GM12878 (cell line): Measurements from ENCODE around the gene GPAT2. TPM values are rescaled to one million over a fixed set of nuclear protein-coding genes. Genes with fewer than 3 reads are reported as not detected.

Experiments
- ATAC-seq: fragments of 200-7000 bp; cut with Tn5 transposase; 3 replicates; pipeline ENCODE4 v1.9.1; 2020; ENCODE audit warnings: mild to moderate bottlenecking, moderate library complexity
- BruUV-seq: library from RNA; stranded (reverse); fragments of 400-500 nt; replicated peaks from 2 replicates; lab custom pipeline; 2021; lab: Mats Ljungman, UMichigan
- CTCF ChIA-PET: fragments of 300-600 bp; sonication (Branson Sonifier 250); formaldehyde crosslinking; extraction: SDS; loops from one replicate; lab custom pipeline; 2021; ENCODE audit warnings: inconsistent platforms; lab: Yijun Ruan, JAX
- POLR2A ChIA-PET: fragments of 350-600 bp; formaldehyde crosslinking; extraction: SDS; loops from one replicate; lab custom pipeline; 2021; ENCODE audit warnings: inconsistent platforms; lab: Charles Lee
- RAD21 ChIA-PET: fragments of 300-600 bp; sonication (Branson Sonifier 250); formaldehyde crosslinking; loops from one replicate; lab custom pipeline; 2023; ENCODE audit warnings: antibody characterized with exemption; ENCODE audit not compliant: unreplicated experiment; lab: Charles Lee
- SMC1A ChIA-PET: fragments of 300-600 bp; sonication (Branson Sonifier 250); formaldehyde crosslinking; loops from one replicate; lab custom pipeline; 2023; ENCODE audit not compliant: unreplicated experiment, uncharacterized antibody; lab: Charles Lee
- DNase-seq: peaks from one replicate; pipeline ENCODE4 v3.0.0-alpha.2; 2011; ENCODE audit warnings: low read depth, low spot score
- FAIRE-seq: peaks from 3 replicates; lab custom pipeline; 2011; peaks lifted over from hg19 to GRCh38; lab: Jason Lieb, UNC
- H2AFZ ChIP-seq: 2 replicates; pipeline ENCODE4 v1.6.0; 2011; ENCODE audit warnings: low read depth, low read length, control low read depth; ENCODE audit not compliant: control insufficient read depth
- H3K27ac ChIP-seq: 2 replicates; pipeline ENCODE4 v1.5.1; 2011; ENCODE audit warnings: control low read depth; ENCODE audit not compliant: control insufficient read depth, insufficient read depth
- H3K27me3 ChIP-seq, 2 experiments: replicated peaks in 1 of 2; 2 replicates each; pipeline versions ENCODE4 v1.6.0 to v1.6.1; 2011; ENCODE audit warnings: low read length in 1 of 2; ENCODE audit not compliant: control insufficient read depth in 2 of 2, insufficient read depth in 2 of 2
- H3K36me3 ChIP-seq, 2 experiments: 2 replicates each; pipeline ENCODE4 v1.5.1; 2011; ENCODE audit warnings: low read length in 1 of 2; ENCODE audit not compliant: control insufficient read depth in 2 of 2, insufficient read depth in 2 of 2
- H3K4me1 ChIP-seq: 2 replicates; pipeline ENCODE4 v1.6.1; 2011; ENCODE audit warnings: mild to moderate bottlenecking, low read length, moderate library complexity, mixed read lengths; ENCODE audit not compliant: control insufficient read depth, insufficient read depth
- H3K4me2 ChIP-seq: 2 replicates; pipeline ENCODE4 v1.6.0; 2011; ENCODE audit warnings: control low read depth; ENCODE audit not compliant: control insufficient read depth, insufficient read depth
- H3K4me3 ChIP-seq: fragments of 200-600 bp; sonication (generic); 2 replicates; pipeline ENCODE4 v1.5.1; 2016
- H3K79me2 ChIP-seq: 2 replicates; pipeline ENCODE4 v1.6.0; 2011; ENCODE audit warnings: low read length; ENCODE audit not compliant: control insufficient read depth, insufficient read depth
- H3K9ac ChIP-seq: 2 replicates; pipeline ENCODE4 v1.8.0; 2011; ENCODE audit warnings: low read length, control low read depth, mixed read lengths; ENCODE audit not compliant: control insufficient read depth, insufficient read depth
- H3K9me3 ChIP-seq: replicated peaks from 3 replicates; pipeline ENCODE4 v1.5.1; 2011; ENCODE audit warnings: mild to moderate bottlenecking, low read length; ENCODE audit not compliant: control insufficient read depth, insufficient read depth
- H4K20me1 ChIP-seq: 2 replicates; pipeline ENCODE4 v1.6.0; 2011; ENCODE audit not compliant: control insufficient read depth, insufficient read depth
- CHD4 ChIP-seq: fragments of 200-600 bp; sonication (generic); IDR thresholded peaks from 2 replicates; pipeline ENCODE4 v1.6.1; 2016; ENCODE audit warnings: mild to moderate bottlenecking
- FOXK2 ChIP-seq: fragments of 450-650 bp; IDR thresholded peaks from 2 replicates; pipeline ENCODE4 v1.6.1; 2017; ENCODE audit warnings: mild to moderate bottlenecking, moderate library complexity
- GABPA ChIP-seq: IDR thresholded peaks from 2 replicates; pipeline ENCODE4 v1.6.1; 2014; ENCODE audit warnings: antibody characterized with exemption, low read depth, mild to moderate bottlenecking, inconsistent platforms
- NFYA ChIP-seq: IDR thresholded peaks from 2 replicates; pipeline ENCODE4 v1.6.1; 2011; ENCODE audit warnings: low read depth, mild to moderate bottlenecking, low read length, improper control_type of control experiment, borderline replicate concordance
- POLR2A ChIP-seq: IDR thresholded peaks from 2 replicates; pipeline ENCODE4 v1.6.1; 2011; ENCODE audit warnings: low read depth, mild to moderate bottlenecking, low read length
- RUNX3 ChIP-seq: IDR thresholded peaks from 2 replicates; pipeline ENCODE4 v1.6.1; 2012; ENCODE audit warnings: low read length, inconsistent platforms
- SRF ChIP-seq, 2 experiments: IDR thresholded peaks; 2 replicates each; pipeline ENCODE4 v1.6.1; 2011; ENCODE audit warnings: low read depth in 2 of 2, low read length in 2 of 2, mild to moderate bottlenecking in 1 of 2, moderate library complexity in 1 of 2
- ZBTB4 ChIP-seq: fragments of 450-650 bp; formaldehyde crosslinking; IDR thresholded peaks from 2 replicates; pipeline ENCODE4 v1.4.0; 2022; ENCODE audit warnings: mild to moderate bottlenecking, moderate library complexity
- ZNF24 ChIP-seq: fragments of 450-650 bp; IDR thresholded peaks from 2 replicates; pipeline ENCODE4 v1.6.1; 2017; ENCODE audit warnings: antibody characterized with exemption, mild to moderate bottlenecking
- WGBS: methylation state at CpG from one replicate; pipeline ENCODE4 v1.1.6; 2016; ENCODE audit warnings: low lambda C conversion rate; ENCODE audit not compliant: insufficient replicate concordance, insufficient coverage; ENCODE audit errors: missing lambda C conversion rate; 5-methylcytosine and 5-hydroxymethylcytosine counted together
- in situ Hi-C: fragments of 300-500 bp; cut with MboI; formaldehyde crosslinking; loops from 9 replicates; pipeline ENCODE4 v1.14.3; 2018; ENCODE audit warnings: mixed read lengths
- intact Hi-C: fragments of 100-400 bp; cut with micrococcal nuclease; formaldehyde crosslinking; loops from one replicate; pipeline ENCODE4 v1.14.2; 2022; ENCODE audit not compliant: unreplicated experiment
- polyA plus RNA-seq, 11 experiments: library from polyadenylated mRNA; depleted of rRNA in 4 of 11; unstranded in 6 of 11; stranded (reverse) in 5 of 11; fragments of >200 nt; fragmentation: Nextera tagmentation in 4 of 11; fragmentation: Illumina TruSeq in 1 of 11; extraction: Ambion mirVana in 4 of 11; extraction: Trizol in 1 of 11; gene quantifications; 1 replicate in 1 of 11; 2 replicates in 10 of 11; pipeline versions ENCODE4 v1.2.1 to v1.2.3, GENCODE V29; 2011 to 2016; ENCODE audit warnings: inconsistent platforms in 2 of 11, missing spikeins in 2 of 11, low read depth in 1 of 11
- total RNA-seq, 4 experiments: library from RNA; depleted of rRNA in 3 of 4; stranded (reverse); fragments of >200 nt in 3 of 4; fragmentation: Illumina TruSeq in 1 of 4; extraction: Trizol in 1 of 4; gene quantifications; 2 replicates each; pipeline versions ENCODE4 v1.2.1 to v1.2.3, GENCODE V29; 2013 to 2021
- TF ChIP-seq, protein P1 (sequence below): IDR thresholded peaks from 2 replicates; pipeline ENCODE4 v1.6.1; 2012; ENCODE audit warnings: low read depth, low read length, improper control_type of control experiment

Gene GPAT2
- total and polyA plus RNA-seq, 10 of the 15 experiments (the other 5 are each of a cell fraction or from before 2014, with no cell fraction given) = 0.04 to 0.05 TPM; not detected in 8

DNA sequence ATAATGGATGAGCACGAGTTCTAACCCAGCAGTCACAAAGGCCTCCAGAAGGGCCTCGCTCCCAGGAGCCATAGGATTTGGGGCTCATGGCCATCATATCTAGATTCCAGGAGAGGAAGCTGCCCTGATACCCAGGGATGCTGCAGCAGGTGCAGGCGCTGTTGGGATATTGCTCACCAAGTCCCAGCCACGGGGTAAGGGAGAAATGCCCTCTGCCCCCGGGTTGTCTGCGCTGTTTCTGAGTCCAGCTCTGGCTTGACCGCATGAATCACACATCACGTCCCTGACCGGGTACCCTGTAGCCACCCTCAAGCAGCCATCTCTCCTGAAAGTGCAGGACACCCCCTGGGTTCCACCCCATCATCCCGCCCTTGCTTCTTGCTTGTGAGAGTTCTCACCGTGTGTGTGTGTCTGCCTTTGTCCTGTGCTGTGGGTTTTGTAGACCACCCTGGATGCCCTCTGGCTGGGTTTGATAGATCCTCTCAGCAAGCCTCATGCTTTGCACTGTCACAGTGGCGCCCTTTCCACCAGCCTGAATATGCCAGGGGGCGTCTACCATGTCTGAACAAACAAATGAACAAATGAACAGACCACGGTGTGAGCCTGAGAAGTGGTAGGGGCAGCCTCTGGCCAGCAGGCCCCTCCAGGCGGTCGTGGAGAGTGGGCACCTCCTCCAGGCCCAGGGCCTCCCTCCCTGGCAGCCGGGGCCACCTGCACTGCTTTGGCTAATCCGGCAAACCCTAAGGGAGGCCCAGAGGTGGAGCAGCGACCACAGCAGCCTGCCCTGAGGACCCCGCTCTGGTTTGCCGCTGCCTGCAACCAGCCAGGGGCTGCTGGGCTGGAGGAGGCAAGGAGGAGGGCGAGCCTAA, 49.5 kb upstream of the GPAT2 start:
- TF ChIP-seq NFYA (no peak), FOXK2 (no peak), ZBTB4 (CRISPR knock-in tag) (no peak), ZNF24 (no peak), CHD4 (no peak), SRF (IDR thresholded peaks at IDR 0.05; ENCODE audit: low read depth in 2 of 2, low read length in 2 of 2) (no peak), RUNX3 (no peak), GABPA (no peak), POLR2A (no peak)
- TF ChIP-seq, protein P1, sequence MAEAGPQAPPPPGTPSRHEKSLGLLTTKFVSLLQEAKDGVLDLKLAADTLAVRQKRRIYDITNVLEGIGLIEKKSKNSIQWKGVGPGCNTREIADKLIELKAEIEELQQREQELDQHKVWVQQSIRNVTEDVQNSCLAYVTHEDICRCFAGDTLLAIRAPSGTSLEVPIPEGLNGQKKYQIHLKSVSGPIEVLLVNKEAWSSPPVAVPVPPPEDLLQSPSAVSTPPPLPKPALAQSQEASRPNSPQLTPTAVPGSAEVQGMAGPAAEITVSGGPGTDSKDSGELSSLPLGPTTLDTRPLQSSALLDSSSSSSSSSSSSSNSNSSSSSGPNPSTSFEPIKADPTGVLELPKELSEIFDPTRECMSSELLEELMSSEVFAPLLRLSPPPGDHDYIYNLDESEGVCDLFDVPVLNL = no peak
- Histone ChIP-seq H3K4me2 (no peak overlapping the region), H3K4me1 (no peaks in the 10 kb centered on the region), H3K9me3 (no peaks in the 10 kb centered on the region), H3K79me2 (no peaks in the 10 kb centered on the region), H2AFZ (no peak overlapping the region), H3K4me3 (no peak overlapping the region), H4K20me1 (no peaks in the 10 kb centered on the region), H3K27ac (no peak overlapping the region), H3K27me3 (no peaks in the 10 kb centered on the region; a peak in 1 of 4 replicates), H3K36me3 (no peaks in the 10 kb centered on the region), H3K9ac (no peak overlapping the region)
- CTCF ChIA-PET = no interaction called here
- SMC1A ChIA-PET = no interaction called here
- no peak for ATAC-seq
- no peak for DNase-seq
- WGBS = 36% methylated on average over 22 of the region's 22 CpGs
- no peak for FAIRE-seq
- in situ Hi-C loops (no loop called here), intact Hi-C loops (no loop called here)
- POLR2A ChIA-PET = no interaction called here
- RAD21 ChIA-PET = no interaction called here
- BruUV-seq = no TSS peak
